22Rv1 (cell line): ENCODE data around the gene CPNE4.
"Not testable (repeated sequence)": the region's sequence is repeated elsewhere in the genome, so short reads cannot be mapped to it uniquely, and the experiment has no call there.

Experiments
- H3K27ac ChIP-seq: fragments of 450-650 bp; 2 replicates; pipeline ENCODE4 v1.5.1; 2017
- ZFX ChIP-seq: fragments of 450-650 bp; IDR thresholded peaks from 2 replicates; pipeline ENCODE4 v1.6.1; 2017; ENCODE audit warnings: antibody characterized with exemption, borderline replicate concordance
- TF ChIP-seq, protein P1 (sequence below): fragments of 450-650 bp; IDR thresholded peaks from 2 replicates; pipeline ENCODE4 v1.5.1; 2017; ENCODE audit warnings: mild to moderate bottlenecking

Gene CPNE4

DNA sequence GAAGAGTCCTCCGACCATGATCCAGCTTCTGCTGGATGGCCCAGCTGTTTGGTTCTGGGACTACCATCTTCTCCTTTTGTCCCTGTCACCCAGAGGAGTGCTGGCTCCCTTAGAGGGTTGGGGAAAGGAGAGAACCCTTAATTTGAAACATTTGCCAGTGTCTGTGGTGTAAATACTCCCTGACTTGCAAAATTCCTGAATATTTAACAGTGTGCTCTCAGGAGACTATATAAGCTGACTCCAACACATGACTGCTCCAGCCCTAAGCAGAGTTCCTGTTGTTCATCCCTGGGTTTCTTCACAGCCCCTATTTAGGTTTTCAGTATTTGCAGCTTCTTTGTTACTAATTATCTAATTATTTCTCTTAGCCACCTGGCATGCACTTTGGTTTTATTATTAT, 133.1 kb downstream of the CPNE4 start:
- TF ChIP-seq, protein P1, sequence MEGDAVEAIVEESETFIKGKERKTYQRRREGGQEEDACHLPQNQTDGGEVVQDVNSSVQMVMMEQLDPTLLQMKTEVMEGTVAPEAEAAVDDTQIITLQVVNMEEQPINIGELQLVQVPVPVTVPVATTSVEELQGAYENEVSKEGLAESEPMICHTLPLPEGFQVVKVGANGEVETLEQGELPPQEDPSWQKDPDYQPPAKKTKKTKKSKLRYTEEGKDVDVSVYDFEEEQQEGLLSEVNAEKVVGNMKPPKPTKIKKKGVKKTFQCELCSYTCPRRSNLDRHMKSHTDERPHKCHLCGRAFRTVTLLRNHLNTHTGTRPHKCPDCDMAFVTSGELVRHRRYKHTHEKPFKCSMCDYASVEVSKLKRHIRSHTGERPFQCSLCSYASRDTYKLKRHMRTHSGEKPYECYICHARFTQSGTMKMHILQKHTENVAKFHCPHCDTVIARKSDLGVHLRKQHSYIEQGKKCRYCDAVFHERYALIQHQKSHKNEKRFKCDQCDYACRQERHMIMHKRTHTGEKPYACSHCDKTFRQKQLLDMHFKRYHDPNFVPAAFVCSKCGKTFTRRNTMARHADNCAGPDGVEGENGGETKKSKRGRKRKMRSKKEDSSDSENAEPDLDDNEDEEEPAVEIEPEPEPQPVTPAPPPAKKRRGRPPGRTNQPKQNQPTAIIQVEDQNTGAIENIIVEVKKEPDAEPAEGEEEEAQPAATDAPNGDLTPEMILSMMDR: no peak
- no peak for TF ChIP-seq ZFX
- no peak overlapping the region for H3K27ac ChIP-seq

DNA sequence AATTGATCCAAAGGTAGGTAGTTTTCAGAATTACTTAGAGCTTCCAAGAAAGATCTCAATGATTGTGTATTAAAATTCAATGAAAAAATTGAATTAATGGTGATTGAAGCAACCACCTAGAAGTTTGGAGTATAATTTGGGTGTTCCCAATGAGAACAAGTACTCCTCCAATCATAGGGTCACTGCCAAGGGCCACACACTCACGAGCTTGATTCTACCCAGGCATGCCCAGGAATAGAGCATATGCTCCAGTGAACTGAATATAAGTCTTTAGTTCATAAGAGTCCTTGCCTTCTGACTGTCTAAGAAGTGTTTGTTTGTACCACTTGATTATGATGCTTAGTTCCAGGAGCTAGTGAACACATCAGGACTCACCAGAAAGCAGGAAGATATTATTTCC, 133.9 kb downstream of the CPNE4 start:
- TF ChIP-seq ZFX: no peak
- TF ChIP-seq, protein P1: no peak
- H3K27ac ChIP-seq: no peak overlapping the region

DNA sequence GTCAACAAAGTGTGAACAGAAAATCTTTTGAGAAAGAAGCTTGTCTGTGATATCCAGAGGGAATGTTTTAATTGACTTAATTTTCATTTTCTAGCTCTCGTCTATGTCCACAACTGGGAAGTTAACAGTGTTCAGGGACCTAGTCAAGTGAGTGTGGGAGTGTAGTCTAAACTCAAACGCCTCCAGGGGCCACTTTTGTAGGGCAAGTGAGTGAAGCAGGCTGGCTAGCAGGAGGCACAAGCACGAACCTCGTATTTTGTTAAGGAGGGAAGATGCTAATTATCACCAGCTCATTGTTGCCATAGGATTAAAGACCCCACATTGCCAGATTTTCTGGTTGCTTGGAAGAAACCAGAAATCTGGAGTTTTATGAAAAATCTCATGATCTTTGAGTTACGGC, 135.8 kb downstream of the CPNE4 start:
- H3K27ac ChIP-seq: no peak overlapping the region

GRCh38 chr3:131898346-131898745, 136.5 kb downstream of the CPNE4 start:
- no peak overlapping the region for H3K27ac ChIP-seq
- TF ChIP-seq, protein P1: no peak
- no peak for TF ChIP-seq ZFX

More for the DNA sequence above, 135.8 kb downstream of the CPNE4 start:
- no peak for TF ChIP-seq ZFX
- TF ChIP-seq, protein P1: no peak

DNA sequence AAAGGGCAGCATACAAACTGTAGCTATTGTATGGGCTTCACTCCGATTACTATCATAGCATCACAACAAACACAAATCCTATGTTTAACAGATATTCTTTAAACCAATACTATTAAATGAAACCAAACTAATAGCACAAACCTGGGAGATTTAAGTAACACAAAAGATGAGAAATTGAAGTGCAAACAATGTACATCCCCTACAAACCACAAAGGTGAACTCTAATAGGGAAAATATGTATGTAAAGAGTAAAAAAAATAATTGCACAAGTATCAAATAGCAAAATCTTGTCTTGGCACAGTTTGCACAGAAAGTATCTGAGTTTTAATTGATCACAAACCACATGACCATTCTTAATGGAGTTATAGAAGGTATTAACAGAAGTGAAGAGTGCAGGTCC, 138.5 kb downstream of the CPNE4 start:
- TF ChIP-seq, protein P1: no peak
- TF ChIP-seq ZFX: no peak
- H3K27ac ChIP-seq: no peak overlapping the region

- no peak for TF ChIP-seq ZFX
- TF ChIP-seq, protein P1: no peak
- no peak overlapping the region for H3K27ac ChIP-seq
Measured at GRCh38 chr3:131895766-131896165, 139.0 kb downstream of the CPNE4 start.

DNA sequence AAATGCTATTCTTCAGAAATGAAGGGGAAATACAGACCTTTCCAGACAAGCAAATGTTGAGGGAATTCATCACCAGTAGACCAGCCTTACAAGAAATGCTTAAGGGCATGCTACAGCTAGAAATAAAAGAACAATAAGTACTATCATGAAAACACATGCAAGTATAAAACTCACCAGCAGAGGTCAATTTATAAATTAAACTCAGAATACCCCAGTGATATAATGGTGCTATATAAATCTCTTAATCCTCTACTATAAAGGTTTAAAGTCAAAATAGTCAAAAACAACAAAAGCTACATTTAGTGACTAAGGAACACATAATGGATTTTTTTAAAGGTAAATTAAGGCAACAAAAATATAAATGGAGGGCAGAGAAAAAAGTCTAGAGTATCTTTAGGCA, 142.5 kb downstream of the CPNE4 start:
- H3K27ac ChIP-seq: no peak overlapping the region
- TF ChIP-seq, protein P1: no peak
- no peak for TF ChIP-seq ZFX

- not testable (repeated sequence) for H3K27ac ChIP-seq
Measured at GRCh38 chr3:131885871-131886270, 148.9 kb downstream of the CPNE4 start.
